ENCODE measurements around the gene NUDT22. TPM values are rescaled to one million over a fixed set of nuclear protein-coding genes. Genes with fewer than 3 reads are reported as not detected.
A peak's percentile ranks its signal among the peaks of the same experiment; 100 is the strongest.

Gene NUDT22
- total and polyA plus RNA-seq, 2 of the 4 experiments (the other 2 are of a cell fraction): 21.3 to 44.6 TPM

GRCh38 chr11:64249038-64249437, 23.0 kb downstream of the NUDT22 start:
- peaks cover 3% of the 10 kb centered on the region; the same call in 1 of the 2 replicates for H3K36me3 ChIP-seq (ENCODE audit: control insufficient read depth, insufficient read depth, low read length)
- H4K20me1 ChIP-seq (ENCODE audit: insufficient read depth, low read length): peaks cover 21% of the 10 kb centered on the region
- no peak overlapping the region; the same call in 1 of the 2 replicates for H3K4ac ChIP-seq (ENCODE audit: low read depth, low read length)
- dilution Hi-C loops (cut with HindIII; ENCODE audit: low sequenced_read_pairs, unreplicated experiment) (no loop called here), intact Hi-C loops (cut with micrococcal nuclease) (no loop called here), in situ Hi-C loops (cut with MboI; ENCODE audit: low sequenced_read_pairs) (no loop called here)
- H2AK9ac ChIP-seq (replicated peaks; ENCODE audit: low read depth, low read length, poor library complexity): no peak overlapping the region
- peak overlapping the region; percentile 41; the same call in 1 of the 2 replicates for H4K91ac ChIP-seq (ENCODE audit: insufficient read depth, low read depth, low read length)
- H3K56ac ChIP-seq (ENCODE audit: extremely low read depth, insufficient read depth, low read length): no peak overlapping the region
- ATAC-seq (ENCODE audit: low read depth) (no peak), DNase-seq (no peak)
- H4K5ac ChIP-seq (ENCODE audit: low read depth, low read length): no peak overlapping the region
- POLR2A ChIA-PET (ENCODE audit: unreplicated experiment): interaction anchor here (0.9 kb wide), 1 partner anchor 19 kb away, joined by 3 read pairs; no protein-coding TSS in a partner anchor
- peaks cover 8 to 36% of the 10 kb centered on the region in 2 experiments for H3K79me1 ChIP-seq (ENCODE audit: low read depth in 1 of 2, low read length in 2 of 2)
- no peak overlapping the region for H2BK15ac ChIP-seq (ENCODE audit: low read depth, low read length)
- no peak overlapping the region for H3K9ac ChIP-seq (ENCODE audit: low read depth, low read length)
- H3K9me3 ChIP-seq (ENCODE audit: control insufficient read depth, insufficient read depth, low read length): no peaks in the 10 kb centered on the region
- CTCF ChIA-PET: no interaction called here
- H2BK120ac ChIP-seq (ENCODE audit: low read depth, low read length): no peak overlapping the region
- H3K18ac ChIP-seq (ENCODE audit: low read depth, low read length): no peak overlapping the region
- H2BK5ac ChIP-seq (ENCODE audit: low read depth, low read length, poor library complexity, severe bottlenecking): no peak overlapping the region
- TF ChIP-seq RFX5 (IDR thresholded peaks at IDR 0.05; ENCODE audit: low read depth, low read length) (no peak), RCOR1 (IDR thresholded peaks at IDR 0.05; ENCODE audit: insufficient replicate concordance, low read length) (no peak)
- TF ChIP-seq, protein P1, sequence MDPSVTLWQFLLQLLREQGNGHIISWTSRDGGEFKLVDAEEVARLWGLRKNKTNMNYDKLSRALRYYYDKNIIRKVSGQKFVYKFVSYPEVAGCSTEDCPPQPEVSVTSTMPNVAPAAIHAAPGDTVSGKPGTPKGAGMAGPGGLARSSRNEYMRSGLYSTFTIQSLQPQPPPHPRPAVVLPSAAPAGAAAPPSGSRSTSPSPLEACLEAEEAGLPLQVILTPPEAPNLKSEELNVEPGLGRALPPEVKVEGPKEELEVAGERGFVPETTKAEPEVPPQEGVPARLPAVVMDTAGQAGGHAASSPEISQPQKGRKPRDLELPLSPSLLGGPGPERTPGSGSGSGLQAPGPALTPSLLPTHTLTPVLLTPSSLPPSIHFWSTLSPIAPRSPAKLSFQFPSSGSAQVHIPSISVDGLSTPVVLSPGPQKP (IDR thresholded peaks at IDR 0.05; ENCODE audit: borderline replicate concordance, low read depth, low read length): no peak
- no peak overlapping the region for H3K23ac ChIP-seq (ENCODE audit: low read depth, low read length)
- H3K27me3 ChIP-seq (ENCODE audit: control insufficient read depth, insufficient read depth, low read length): no peaks in the 10 kb centered on the region
- H3K27ac ChIP-seq (ENCODE audit: insufficient read depth, low read length): no peak overlapping the region
- BruUV-seq (replicated peaks): no TSS peak
- H4K8ac ChIP-seq (ENCODE audit: low read depth in 2 of 2, low read length in 2 of 2): no peak overlapping the region
- H2AFZ ChIP-seq (replicated peaks; ENCODE audit: low read length, poor library complexity): no peak overlapping the region
- WGBS, 2 experiments (ENCODE audit: extremely low coverage in 2 of 2, insufficient read length in 1 of 2): 100% methylated on average over 2 of the region's 4 CpGs; no CpG with 5 or more reads in 1 of the 2 experiments
- H2BK20ac ChIP-seq (ENCODE audit: low read depth, low read length): no peak overlapping the region
- no peak overlapping the region for H3K4me2 ChIP-seq (ENCODE audit: low read depth, low read length)
- no peak overlapping the region for H2AK5ac ChIP-seq (ENCODE audit: low read depth, low read length)
- peaks cover 13% of the 10 kb centered on the region for H3K4me1 ChIP-seq (ENCODE audit: control insufficient read depth, insufficient read depth, low read length)
- no peak overlapping the region for H3K4me3 ChIP-seq (ENCODE audit: insufficient read depth, low read depth, low read length)
- H3K9me1 ChIP-seq (ENCODE audit: insufficient read depth, low read length): no peaks in the 10 kb centered on the region
- no peak overlapping the region for H3K14ac ChIP-seq (replicated peaks; ENCODE audit: low read depth, low read length)

Measured in IMR-90 (cell line).